AG04449 (cell line): ENCODE results near the gene DUSP16.

ENCODE experiments used
- CTCF ChIA-PET: fragments of 350-600 bp; formaldehyde crosslinking; extraction: SDS; loops from one replicate; lab custom pipeline; 2021; ENCODE audit warnings: antibody characterized with exemption; lab: Yijun Ruan, JAX
- POLR2A ChIA-PET: fragments of 400-600, 350-600 bp; formaldehyde crosslinking; extraction: SDS; loops from one replicate; lab custom pipeline; 2020; ENCODE audit warnings: antibody characterized with exemption, inconsistent platforms; lab: Yijun Ruan, JAX
- DNase-seq: peaks from one replicate; pipeline ENCODE4 v3.0.0-alpha.2; 2010; ENCODE audit warnings: low read depth, low spot score
- H3K4me3 ChIP-seq: 2 replicates; pipeline ENCODE4 v1.5.1; 2011; ENCODE audit warnings: low read depth, mild to moderate bottlenecking, control low read depth, low read length
- CTCF ChIP-seq: IDR thresholded peaks from one replicate; pipeline ENCODE4 v1.5.1; 2011; ENCODE audit warnings: mild to moderate bottlenecking, moderate library complexity, low read length, control low read depth, inconsistent platforms; ENCODE audit not compliant: insufficient read depth; ENCODE audit errors: missing control alignments

Gene DUSP16

GRCh38 chr12:12542286-12542685, 20.4 kb downstream of the DUSP16 start:
- ChIA-PET CTCF (interaction anchor here (1.2 kb wide), 1 partner anchor 16 kb away, joined by 3 read pairs; no protein-coding TSS in a partner anchor), POLR2A (no interaction called here)
- DNase-seq, result no peak
- no peak for TF ChIP-seq CTCF
- H3K4me3 ChIP-seq, result no peak overlapping the region

GRCh38 chr12:12541782-12542181, 20.9 kb downstream of the DUSP16 start:
- CTCF ChIA-PET, result interaction anchor here (1.2 kb wide), 1 partner anchor 17 kb away, joined by 3 read pairs; no protein-coding TSS in a partner anchor
- POLR2A ChIA-PET, result no interaction called here

GRCh38 chr12:12540261-12541013, 22.2 kb downstream of the DUSP16 start:
- TF ChIP-seq CTCF, result no peak
- DNase-seq, result no peak
- ChIA-PET CTCF (interaction anchor here (1.6 kb wide), 1 partner anchor 24 kb away, joined by 4 read pairs; no protein-coding TSS in a partner anchor), POLR2A (no interaction called here)
- no peak overlapping the region for H3K4me3 ChIP-seq

More at GRCh38 chr12:12541782-12542181, 20.9 kb downstream of the DUSP16 start:
- no peak for TF ChIP-seq CTCF
- no peak overlapping the region for H3K4me3 ChIP-seq
- no peak for DNase-seq

DNA sequence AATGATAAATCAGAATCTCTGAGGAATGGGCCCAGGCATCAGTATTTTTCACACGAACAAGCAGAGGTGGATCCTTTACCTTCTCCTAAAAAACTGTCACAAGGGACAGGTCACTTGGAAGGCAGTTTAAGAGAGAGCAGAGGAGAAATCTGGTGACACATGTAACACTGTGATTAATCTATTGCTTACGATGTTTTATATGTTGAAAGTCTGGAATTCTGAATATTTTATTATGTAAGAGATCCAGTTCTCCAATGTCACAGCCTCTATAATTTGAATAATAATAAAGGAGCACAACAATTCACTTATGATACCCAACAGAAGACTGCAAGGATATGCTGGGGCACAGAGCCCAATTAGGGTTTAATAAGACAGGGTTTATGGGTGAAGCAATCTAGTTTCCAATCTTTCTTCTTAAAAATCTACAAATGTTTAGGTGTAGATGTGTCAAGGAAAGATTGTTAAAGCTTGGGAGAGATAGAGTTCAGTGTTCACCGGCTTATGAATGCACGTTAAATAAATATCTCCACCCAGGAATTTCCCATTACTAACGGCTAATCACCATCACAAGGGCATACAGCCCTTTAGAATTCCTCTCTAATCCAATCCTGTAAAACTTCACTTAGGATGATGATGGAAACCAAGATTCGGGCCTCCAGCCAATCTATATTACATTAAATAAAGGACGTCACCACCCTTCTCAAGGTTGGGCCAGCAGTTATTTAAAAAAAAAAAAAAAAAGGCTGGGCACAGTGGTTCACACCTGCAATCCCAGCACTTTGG, 23.4 kb downstream of the DUSP16 start:
- TF ChIP-seq CTCF, result no peak
- ChIA-PET CTCF (interaction anchor here (0.9 to 1.6 kb wide), 2 partner anchors 13 to 25 kb away, joined by 3 to 4 read pairs; no protein-coding TSS in a partner anchor), POLR2A (no interaction called here)
- no peak overlapping the region for H3K4me3 ChIP-seq
- DNase-seq, result no peak

- POLR2A ChIA-PET, result no interaction called here
- no peak for TF ChIP-seq CTCF
- H3K4me3 ChIP-seq, result no peak overlapping the region
- no peak for DNase-seq
- CTCF ChIA-PET, result no interaction called here
These were observed 24.1 kb downstream of the DUSP16 start for GRCh38 chr12:12538535-12538934.

GRCh38 chr12:12537421-12537820, 25.2 kb downstream of the DUSP16 start:
- ChIA-PET CTCF (interaction anchor here (1.0 to 1.1 kb wide), 2 partner anchors 10 to 27 kb away, joined by 3 to 4 read pairs; no protein-coding TSS in a partner anchor), POLR2A (no interaction called here)
- no peak overlapping the region for H3K4me3 ChIP-seq
- TF ChIP-seq CTCF, result no peak
- DNase-seq, result no peak
